Activated naive CD8-positive, alpha-beta T cell treated with anti-CD3 and anti-CD28 coated beads, Interleukin-2, amount 10 ng/mL, durations not matched to agents 7 days and 5 days (primary cell): ENCODE results near the gene ATF7IP2. TPM values are rescaled to one million over a fixed set of nuclear protein-coding genes. Genes with fewer than 3 reads are reported as not detected.

ENCODE experiments used
- ATAC-seq: fragments of 150-1000 bp; cut with Tn5 transposase; one replicate; pipeline ENCODE4 v1.10.0; 2021; ENCODE audit warnings: low read depth, moderate library complexity
- POLR2A ChIA-PET: fragments of 350-600 bp; sonication (Branson Sonifier 250); formaldehyde crosslinking; loops from one replicate; lab custom pipeline; 2021; ENCODE audit warnings: antibody characterized with exemption; lab: Charles Lee
- DNase-seq: peaks from one replicate; pipeline ENCODE4 v3.0.0; 2021
- H3K27ac Mint-ChIP-seq: one replicate; pipeline ENCODE4 v1.8.0; 2022; ENCODE audit warnings: mild to moderate bottlenecking, mixed read lengths
- H3K27me3 Mint-ChIP-seq: one replicate; pipeline ENCODE4 v1.8.0; 2022; ENCODE audit warnings: mild to moderate bottlenecking, moderate library complexity, mixed read lengths
- H3K36me3 Mint-ChIP-seq: one replicate; pipeline ENCODE4 v1.8.0; 2021; ENCODE audit warnings: mild to moderate bottlenecking, mixed read lengths
- H3K4me1 Mint-ChIP-seq: one replicate; pipeline ENCODE4 v1.8.0; 2021; ENCODE audit warnings: mixed read lengths
- H3K4me3 Mint-ChIP-seq: one replicate; pipeline ENCODE4 v1.8.0; 2022; ENCODE audit warnings: mild to moderate bottlenecking, moderate library complexity, mixed read lengths
- H3K9me3 Mint-ChIP-seq: one replicate; pipeline ENCODE4 v1.8.0; 2021; ENCODE audit warnings: mixed read lengths
- total RNA-seq, 2 experiments: library from RNA; stranded (reverse); gene quantifications; one replicate each; pipeline ENCODE4 v1.2.3, GENCODE V29; 2021

The ATF7IP2 gene
- total RNA-seq, 2 experiments from 2014 or later = 32.9 to 34.0 TPM

GRCh38 chr16:10530685-10531084 is 144.8 kb downstream of the ATF7IP2 start:
- Mint-ChIP-seq H3K4me3 (no peak overlapping the region), H3K27me3 (no peaks in the 10 kb centered on the region), H3K36me3 (no peaks in the 10 kb centered on the region), H3K9me3 (no peaks in the 10 kb centered on the region), H3K4me1 (peaks cover 4% of the 10 kb centered on the region), H3K27ac (no peak overlapping the region)
- POLR2A ChIA-PET = interaction anchor here (0.9 kb wide), 1 partner anchor 213 kb away, joined by 3 read pairs; the partner anchor contains the start of gene NUBP1
- DNase-seq = no peak
- ATAC-seq = no peak

GRCh38 chr16:10531582-10531981 is 145.7 kb downstream of the ATF7IP2 start:
- no peaks in the 10 kb centered on the region for H3K9me3 Mint-ChIP-seq
- no peaks in the 10 kb centered on the region for H3K27me3 Mint-ChIP-seq
- no peak overlapping the region for H3K27ac Mint-ChIP-seq
- H3K36me3 Mint-ChIP-seq = no peaks in the 10 kb centered on the region
- ATAC-seq (no peak), DNase-seq (no peak)
- peaks cover 4% of the 10 kb centered on the region for H3K4me1 Mint-ChIP-seq
- POLR2A ChIA-PET = no interaction called here
- no peak overlapping the region for H3K4me3 Mint-ChIP-seq

Other genes starting within 250 kb of the ATF7IP2 start
- gene GRIN2A, start 203.6 kb upstream of the ATF7IP2 start, total RNA-seq = not detected
- not detected for gene EMP2, start 194.5 kb downstream of the ATF7IP2 start, total RNA-seq